Measurements from ENCODE around the gene TFB2M. TPM values are rescaled to one million over a fixed set of nuclear protein-coding genes. Genes with fewer than 3 reads are reported as not detected.

The TFB2M gene
- total and polyA plus RNA-seq, 2 of the 13 experiments (the other 11 are each of a cell fraction or from before 2014, with no cell fraction given): 15.7 to 31.4 TPM

DNA sequence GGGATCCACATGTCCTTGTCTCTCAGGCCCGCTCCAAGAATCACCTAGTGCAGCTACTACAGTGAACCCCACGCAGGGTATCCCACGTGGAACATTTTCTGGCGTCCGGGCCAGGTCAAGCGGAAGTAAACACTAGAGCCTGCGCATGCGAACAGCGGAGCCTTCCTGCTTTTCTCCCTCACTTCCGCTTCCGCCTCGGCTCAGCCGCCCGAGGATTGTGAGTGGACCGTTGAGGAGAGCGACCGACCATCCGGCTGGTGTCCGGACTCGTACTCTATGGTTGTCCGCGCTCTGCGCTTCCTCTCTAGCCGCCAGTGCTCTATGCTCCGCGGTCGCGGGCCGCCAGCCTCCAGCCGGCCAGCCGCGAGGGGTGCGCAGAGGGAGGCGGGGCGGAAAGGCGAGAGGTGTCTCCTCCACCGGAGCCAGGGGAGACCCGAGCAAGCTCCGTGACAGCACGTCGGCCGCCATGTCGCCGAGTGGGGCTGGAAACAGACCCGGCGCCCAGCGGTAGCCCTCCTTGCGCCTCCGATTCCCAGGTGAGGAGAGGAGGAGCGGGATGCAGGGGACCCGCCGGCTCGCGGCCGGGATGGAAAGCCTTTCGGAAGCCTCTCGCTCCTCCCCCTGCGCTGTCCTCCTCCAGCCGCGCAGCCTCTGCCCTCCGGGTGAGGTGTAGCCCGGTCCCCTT lies at the start of gene TFB2M, which contains the start of gene CNST (continued):
- TF ChIP-seq TBL1XR1 (IDR thresholded peaks at IDR 0.05; ENCODE audit: borderline replicate concordance, low read length, partially characterized antibody) (no peak), STAG1 (CRISPR knock-in tag; IDR thresholded peaks at IDR 0.05) (peak; percentile 26; the same call in 1 of the 2 replicates), CREM (IDR thresholded peaks at IDR 0.05) (peak; percentile 91), CREM (CRISPR knock-in tag; IDR thresholded peaks at IDR 0.05) (no peak), ZNF430 (CRISPR knock-in tag; IDR thresholded peaks at IDR 0.05) (peak; percentile 67), NRL (CRISPR knock-in tag; IDR thresholded peaks at IDR 0.05; ENCODE audit: borderline replicate concordance) (peak; percentile 84), ZBTB1 (CRISPR knock-in tag; IDR thresholded peaks at IDR 0.05; ENCODE audit: borderline replicate concordance) (no peak), CEBPG (CRISPR knock-in tag; IDR thresholded peaks at IDR 0.05) (no peak), KDM4B (CRISPR knock-in tag; IDR thresholded peaks at IDR 0.05) (no peak; the same call in 1 of the 2 replicates), FOXA3 (CRISPR knock-in tag; IDR thresholded peaks at IDR 0.05) (peak; percentile 89), ZNF670 (CRISPR knock-in tag; IDR thresholded peaks at IDR 0.05; ENCODE audit: borderline replicate concordance) (no peak), ZNF329 (CRISPR knock-in tag; IDR thresholded peaks at IDR 0.05; ENCODE audit: low read depth) (peak; percentile 80; the same call in 1 of the 2 replicates), KLF6 (CRISPR knock-in tag; IDR thresholded peaks at IDR 0.05) (0 out of 2 replicates have a peak, but pooled peaks have one; percentile 29), ARHGAP35 (CRISPR knock-in tag; IDR thresholded peaks at IDR 0.05; ENCODE audit: borderline replicate concordance) (no peak), ZNF44 (CRISPR knock-in tag; IDR thresholded peaks at IDR 0.05) (no peak; the same call in 1 of the 2 replicates), CHD2 (IDR thresholded peaks at IDR 0.05; ENCODE audit: low read depth, low read length) (no peak), NR1H2 (CRISPR knock-in tag; IDR thresholded peaks at IDR 0.05; ENCODE audit: borderline replicate concordance, low read depth) (no peak), TRIM24 (CRISPR knock-in tag; IDR thresholded peaks at IDR 0.05) (no peak), ZNF550 (CRISPR knock-in tag; IDR thresholded peaks at IDR 0.05; ENCODE audit: borderline replicate concordance) (no peak)
- TF ChIP-seq, protein P1, sequence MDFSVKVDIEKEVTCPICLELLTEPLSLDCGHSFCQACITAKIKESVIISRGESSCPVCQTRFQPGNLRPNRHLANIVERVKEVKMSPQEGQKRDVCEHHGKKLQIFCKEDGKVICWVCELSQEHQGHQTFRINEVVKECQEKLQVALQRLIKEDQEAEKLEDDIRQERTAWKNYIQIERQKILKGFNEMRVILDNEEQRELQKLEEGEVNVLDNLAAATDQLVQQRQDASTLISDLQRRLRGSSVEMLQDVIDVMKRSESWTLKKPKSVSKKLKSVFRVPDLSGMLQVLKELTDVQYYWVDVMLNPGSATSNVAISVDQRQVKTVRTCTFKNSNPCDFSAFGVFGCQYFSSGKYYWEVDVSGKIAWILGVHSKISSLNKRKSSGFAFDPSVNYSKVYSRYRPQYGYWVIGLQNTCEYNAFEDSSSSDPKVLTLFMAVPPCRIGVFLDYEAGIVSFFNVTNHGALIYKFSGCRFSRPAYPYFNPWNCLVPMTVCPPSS (IDR thresholded peaks at IDR 0.05): no peak
- TF ChIP-seq, protein P2, sequence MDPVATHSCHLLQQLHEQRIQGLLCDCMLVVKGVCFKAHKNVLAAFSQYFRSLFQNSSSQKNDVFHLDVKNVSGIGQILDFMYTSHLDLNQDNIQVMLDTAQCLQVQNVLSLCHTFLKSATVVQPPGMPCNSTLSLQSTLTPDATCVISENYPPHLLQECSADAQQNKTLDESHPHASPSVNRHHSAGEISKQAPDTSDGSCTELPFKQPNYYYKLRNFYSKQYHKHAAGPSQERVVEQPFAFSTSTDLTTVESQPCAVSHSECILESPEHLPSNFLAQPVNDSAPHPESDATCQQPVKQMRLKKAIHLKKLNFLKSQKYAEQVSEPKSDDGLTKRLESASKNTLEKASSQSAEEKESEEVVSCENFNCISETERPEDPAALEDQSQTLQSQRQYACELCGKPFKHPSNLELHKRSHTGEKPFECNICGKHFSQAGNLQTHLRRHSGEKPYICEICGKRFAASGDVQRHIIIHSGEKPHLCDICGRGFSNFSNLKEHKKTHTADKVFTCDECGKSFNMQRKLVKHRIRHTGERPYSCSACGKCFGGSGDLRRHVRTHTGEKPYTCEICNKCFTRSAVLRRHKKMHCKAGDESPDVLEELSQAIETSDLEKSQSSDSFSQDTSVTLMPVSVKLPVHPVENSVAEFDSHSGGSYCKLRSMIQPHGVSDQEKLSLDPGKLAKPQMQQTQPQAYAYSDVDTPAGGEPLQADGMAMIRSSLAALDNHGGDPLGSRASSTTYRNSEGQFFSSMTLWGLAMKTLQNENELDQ (CRISPR knock-in tag; IDR thresholded peaks at IDR 0.05; ENCODE audit: borderline replicate concordance): 0 out of 2 replicates have a peak, but pooled peaks have one; percentile 10
